ENCODE measurements around the gene POLG2.
"Not testable (repeated sequence)": the region's sequence is repeated elsewhere in the genome, so short reads cannot be mapped to it uniquely, and the experiment has no call there.

The POLG2 gene

DNA sequence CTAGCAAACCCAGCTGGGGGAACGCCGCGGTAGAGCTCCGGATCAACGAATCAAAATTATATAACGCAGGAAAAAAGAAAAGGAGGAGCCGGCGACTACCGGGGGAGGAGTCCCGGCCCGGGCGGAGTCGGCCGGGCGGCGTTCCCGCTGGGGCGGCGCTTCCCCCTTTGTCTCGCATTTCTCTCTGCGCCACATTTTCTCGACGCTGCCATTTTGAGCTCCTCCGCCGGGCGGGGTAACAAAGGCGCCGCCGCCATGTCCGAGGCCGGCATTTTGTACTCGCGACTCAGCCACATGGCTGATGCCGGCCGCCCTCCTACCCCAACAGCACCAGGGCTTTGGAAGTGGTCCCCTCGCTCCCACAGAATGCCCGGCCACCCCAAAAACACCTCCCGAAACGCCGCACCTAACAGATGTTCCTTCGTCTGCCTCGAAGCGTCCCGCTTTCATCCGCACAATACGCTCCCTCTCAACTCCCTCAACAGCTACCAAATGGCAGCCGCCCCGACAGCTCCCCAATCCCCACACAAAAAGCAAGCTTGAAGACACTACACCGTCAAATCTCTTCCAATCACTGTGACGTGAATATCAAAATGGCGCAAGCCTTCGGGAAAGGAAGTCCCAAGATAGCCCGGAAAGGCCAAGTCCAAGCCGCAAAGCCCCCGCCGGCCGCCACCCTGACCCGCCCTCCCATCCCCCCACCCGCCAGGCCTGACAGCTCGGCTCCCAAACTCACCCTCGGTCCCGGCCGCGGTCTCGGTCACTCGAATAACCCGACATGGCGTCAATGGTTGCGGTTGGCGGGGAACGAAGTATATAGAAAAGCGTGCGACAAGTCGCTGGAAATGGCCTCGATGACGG is 8.7 kb upstream of the POLG2 start:
- DNase-seq = peak; percentile 85

DNA sequence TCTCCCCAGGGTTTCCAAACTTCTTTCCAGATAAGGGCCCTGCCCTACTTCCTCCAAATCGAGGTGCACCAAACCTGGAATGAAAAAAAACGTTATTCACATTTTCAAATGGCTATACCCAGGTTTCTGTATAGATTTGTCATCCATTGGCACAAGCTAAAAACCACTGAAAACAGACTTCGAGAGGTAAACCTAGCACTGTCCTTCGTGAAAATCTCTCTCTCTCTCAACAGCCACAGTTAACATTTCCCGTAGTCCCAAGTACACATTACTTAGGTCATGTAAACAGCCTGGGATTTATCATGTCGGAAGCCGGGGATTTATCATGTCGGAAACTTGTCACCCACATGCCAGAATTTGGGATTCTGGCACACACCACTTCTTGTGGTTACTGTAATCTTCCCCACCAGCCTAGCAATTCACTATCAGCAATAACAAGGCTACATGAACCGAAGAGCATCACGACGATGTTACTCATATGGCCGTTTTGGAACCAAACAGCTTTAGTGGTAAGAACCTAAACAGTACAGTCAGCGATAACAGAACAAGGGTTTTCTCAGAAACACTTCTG is 8.0 kb upstream of the POLG2 start:
- DNase-seq = no peak

DNA sequence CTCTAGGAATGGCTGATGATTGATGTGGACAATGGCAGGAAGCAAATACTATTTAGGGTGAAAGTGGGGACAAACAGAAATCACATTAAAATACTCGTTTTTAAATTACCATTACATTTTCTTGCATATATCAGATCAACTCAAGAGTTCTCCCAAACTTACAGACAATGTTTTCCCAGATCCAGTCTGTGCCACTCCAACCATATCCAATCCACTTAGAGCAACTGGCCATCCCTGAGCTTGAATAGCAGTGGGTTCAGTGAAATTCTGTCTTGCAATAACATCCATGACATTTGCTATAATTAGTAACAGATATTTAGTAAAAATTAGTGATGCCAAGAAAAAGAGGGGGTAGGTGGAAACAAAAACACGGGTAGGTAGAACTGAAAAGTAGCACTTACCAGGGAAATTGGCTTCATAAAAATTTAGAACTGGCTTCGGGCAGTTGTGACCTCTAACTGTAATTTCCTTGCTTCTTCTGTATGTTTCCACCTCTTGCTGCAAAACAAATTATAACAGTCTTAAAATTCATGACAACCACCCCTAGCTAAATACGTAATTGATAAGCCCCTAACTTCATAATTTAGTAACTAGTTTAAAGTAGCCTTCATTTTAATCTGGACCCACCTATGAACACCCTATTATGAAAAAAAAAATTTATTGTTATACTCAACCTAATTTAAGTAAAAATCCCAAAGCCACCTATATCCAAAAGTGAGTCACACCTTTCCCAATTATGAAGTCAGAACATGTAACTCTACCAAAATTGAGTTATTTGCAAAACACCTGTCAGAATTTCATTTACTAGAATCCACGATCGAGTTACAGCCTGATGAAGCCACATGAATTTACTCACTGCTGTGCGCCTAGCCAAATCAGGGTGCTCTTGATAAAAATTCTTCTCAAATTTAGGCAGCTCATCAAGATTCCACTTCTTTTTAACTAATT is 7.2 kb upstream of the POLG2 start:
- no peak for DNase-seq

DNA sequence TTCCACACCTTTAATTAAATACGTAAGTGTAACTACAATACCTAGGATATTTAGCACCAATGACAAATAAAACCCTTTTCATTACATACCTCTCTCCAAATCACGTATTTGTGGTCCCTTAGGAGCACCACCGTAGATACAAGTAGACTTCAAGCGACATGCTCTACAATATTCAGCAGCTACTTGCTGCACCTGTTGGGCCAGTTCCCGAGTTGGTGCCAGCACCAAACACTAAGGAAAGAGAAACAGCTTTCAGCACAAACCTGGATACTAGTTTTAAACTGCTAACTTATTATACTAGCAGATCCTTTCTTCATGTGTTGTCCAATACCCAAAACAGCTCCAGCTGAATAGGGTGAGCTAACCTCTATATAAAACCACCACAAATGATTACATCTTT is 6.5 kb upstream of the POLG2 start:
- no peak for DNase-seq

DNA sequence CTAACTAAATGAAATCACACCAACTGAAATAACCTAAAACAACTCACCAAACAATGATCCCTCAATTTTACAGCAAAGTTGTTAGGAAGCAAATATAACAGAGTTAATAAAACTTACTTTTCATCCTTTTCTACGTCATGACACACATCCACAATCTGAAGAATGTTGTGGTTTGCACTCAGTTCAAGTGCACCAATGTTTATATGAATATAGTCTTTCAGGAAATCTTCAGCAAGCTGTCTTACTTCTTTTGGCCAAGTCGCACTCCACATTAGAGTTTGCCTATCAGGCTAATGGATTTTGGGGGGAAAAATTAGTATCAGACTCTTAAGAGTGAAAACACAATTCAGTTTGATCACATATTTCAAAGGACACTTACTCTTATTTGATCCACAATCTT is 6.0 kb upstream of the POLG2 start:
- DNase-seq = no peak

DNA sequence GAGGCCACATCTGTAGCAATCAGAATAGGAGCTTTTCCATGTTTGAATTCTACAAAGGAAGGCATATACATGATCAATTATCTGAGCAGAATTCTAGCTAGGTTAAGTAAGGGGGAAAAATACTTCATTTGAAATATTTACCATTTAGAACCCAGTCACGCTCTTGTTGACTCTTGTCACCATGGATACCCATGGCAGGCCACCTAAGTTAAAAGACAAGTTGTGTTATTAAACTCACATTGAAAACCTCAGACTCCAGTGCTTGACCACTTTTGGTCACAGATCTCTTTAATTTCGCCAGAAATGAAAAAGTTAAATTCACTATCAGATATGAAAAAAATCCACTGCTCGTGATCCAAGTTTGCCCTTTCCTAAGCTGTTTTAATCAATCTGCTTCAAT is 5.2 kb upstream of the POLG2 start:
- DNase-seq = no peak

DNA sequence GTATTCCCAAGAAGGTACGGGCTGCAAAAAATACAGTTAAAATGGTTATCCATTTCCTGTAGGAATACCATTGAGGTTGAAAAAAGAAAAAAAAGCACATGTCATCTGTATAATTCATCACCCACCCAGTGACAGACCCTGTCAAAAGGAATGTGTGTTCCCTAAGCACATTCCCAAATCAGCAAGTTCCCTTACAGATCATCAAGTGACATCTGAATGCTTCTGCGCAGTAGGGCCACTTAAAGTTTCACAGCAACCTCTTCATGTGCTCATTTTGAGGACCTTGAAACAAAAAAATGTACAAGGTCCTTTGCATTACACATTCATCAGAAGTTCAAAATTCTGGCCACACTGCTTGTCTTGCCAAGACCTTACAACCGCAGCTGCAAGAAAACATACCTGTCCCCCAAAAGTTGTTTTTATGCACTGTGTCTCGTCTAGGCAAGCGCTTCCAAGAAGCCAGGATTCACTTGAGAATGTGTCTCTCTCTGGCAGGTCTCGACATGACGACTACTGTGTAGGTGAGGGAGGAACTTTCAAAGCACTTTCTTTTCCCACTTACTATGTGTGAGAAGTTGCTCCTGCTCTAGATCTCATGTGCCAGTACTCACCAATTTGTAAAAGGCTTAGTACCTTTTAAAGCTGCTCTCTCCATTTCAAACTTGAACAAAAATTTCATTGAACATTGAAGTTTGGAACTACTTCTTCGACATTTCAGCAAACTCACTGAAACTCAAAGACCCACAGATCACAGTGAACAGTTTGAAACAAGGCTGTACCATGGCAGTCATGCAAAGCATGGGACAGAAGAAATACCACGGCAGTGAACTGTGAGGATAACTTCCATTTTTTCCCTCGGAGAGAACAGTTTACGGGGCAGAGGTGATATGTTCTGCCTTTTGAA is 4.3 kb upstream of the POLG2 start:
- no peak for DNase-seq

DNA sequence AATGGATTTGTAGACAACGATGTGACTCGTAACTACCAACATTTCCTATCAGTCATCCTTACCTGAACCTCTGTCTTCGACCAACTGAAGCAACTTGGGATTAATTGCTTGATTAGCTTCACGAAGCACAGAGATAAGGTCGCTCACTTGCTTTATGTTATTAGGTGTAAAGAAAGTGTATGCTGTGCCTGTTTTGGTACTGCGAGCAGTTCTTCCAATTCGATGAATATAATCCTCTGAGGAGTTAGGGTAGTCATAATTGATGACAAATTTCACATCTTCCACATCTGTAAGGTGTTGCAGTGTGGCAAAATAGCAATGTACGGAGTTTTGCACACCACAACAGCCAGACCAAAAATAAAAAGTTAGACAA is 3.6 kb upstream of the POLG2 start:
- no peak for DNase-seq

DNA sequence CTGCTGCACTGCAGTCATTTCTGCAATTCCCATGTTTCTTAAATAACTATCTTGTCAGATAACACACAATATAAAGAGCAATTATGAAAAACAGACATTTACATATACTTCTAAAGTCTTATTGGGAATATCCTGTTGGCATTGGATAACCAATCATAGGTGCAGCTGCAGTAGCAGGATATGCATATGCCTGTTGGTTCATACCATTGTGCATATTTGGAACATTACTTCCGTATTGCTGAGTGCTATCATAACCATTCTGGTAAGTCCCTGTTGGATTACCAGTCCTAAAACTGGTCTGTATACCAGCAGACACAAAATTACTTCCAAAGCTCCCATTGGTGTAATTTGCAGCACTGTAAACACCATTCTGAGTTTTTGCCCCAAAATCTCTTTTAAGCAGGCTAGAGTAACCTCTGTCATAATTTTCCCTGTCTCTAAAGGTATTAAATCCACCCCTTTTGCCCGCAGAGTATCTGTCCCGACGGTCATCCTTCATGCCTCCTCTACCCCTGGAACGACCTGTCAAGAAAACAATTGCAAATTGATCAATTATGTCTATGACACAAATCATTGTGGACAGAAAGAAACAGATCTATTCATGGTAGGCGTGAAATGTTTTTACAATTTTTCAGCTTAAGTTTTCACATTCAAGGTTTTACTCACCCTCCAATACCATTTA is 3.1 kb upstream of the POLG2 start:
- no peak for DNase-seq

DNA sequence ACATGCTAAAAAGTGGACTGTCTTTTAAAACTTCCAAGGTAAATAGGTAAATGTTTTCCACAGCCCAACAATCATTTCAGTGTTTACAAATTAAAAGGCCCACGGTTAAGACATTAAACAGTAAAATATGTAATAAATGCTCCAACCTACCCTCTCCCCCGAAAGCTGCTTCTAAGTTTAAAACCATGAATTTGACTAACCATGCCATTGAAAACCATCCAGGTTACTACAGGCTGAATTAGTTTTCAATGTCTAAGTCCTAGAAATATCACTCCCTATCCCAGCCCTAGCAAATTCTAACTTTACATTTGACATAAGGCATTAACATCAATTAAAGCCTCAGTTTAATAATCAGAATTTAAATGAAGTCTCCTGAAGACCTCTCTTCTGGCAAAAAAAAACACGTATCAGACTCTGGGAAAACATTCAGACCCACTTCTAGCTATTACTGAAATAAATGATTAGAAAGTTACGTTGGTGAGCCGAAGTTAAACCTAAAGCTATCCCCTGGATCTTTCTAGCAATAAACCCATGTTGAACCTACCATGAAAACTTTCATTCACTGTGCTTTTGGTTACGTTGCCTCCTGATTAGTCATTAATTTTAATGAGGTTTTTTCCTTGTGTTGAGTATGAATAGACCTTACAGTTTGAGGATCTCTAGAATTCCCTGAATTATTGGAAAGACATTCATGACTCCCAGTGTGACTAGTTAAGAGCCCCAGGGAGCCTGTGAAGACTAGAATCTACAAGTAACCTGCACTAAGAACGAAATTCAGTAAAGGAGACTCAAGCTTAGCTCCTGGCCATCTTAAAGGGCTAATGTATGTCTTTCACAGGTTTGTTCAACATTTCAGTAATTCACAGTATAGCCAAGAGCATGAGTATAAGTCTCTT is 1.7 kb upstream of the POLG2 start:
- DNase-seq = no peak

DNA sequence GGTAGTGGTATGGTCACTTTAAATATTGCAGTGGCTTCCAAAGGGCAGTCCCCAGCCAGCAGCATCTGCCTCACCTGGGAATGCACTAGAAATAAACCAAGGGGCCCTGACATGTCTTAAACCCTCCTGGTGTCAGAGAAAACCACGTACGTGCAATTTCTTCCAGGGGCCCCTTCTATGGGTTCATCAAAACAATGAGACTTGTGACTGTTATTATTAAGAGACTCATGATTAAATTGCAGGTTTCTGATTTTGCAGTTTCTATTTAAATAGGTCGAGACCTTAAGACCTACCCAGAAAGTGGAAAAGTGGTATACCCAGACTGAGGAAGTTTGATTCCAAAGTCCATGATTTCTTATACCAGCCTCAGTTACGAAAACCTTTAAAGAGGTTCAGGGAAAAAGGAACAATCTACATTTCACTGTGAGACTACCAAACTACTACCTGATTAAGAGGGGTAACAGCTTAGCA is 746 bp upstream of the POLG2 start:
- DNase-seq = no peak

DNA sequence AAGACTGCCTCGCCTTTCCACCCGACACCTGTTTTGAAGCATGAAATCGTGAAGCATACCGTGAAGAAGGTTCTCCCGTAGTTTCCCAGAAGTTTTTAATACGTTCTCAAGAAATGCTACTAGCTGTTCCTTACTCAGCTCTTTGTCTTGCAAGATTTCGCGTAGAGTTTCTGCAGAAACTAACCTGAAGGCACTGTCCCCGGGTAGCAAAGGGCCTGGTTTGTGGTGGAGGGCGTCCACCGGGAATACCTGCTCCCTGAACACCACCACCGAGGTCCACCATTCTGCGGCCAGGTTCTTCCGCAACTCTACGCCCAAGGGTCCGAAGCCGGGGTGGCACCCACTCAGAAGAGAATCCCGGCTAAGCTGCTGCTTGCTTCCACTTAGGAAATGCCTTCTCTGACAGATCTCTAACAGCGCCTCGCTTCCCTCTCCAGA is 487 bp downstream of the POLG2 start:
- no peak for DNase-seq

DNA sequence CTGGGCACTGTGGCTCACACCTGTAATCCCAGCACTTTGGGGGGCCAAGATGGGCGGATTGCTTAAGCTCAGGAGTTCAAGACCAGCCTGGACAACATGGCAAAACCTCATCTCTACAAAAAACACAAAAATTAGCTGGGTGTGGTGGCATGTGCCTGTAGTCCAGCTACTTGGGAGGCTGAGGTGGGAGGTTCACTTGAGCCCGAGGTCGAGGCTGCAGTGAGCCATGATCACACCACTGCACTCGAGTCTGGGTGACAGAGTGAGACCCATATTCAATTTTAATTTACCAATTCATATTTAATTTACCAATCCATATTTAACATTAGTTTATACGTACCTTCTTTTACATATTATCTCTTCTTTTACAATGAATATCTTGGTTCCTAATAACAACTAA is 1.6 kb downstream of the POLG2 start:
- not testable (repeated sequence) for DNase-seq

DNA sequence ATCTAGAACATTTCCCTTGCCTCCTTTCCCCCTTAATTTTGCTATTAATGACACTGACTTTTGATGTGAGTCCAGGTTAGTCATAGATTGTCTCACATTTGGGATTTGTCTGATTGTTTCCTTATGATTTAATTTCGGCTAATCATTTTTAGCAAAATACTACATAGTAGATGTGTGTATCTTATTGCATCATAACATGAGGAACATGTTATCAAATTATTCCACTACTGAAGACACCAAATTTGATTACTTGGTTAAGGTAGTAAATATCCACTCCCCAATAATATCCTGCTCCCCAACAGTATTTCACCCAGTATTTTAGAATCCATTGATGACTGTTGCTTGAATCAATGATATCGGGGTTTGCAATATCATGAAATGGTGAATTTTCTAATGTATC is 2.7 kb downstream of the POLG2 start:
- DNase-seq = no peak

DNA sequence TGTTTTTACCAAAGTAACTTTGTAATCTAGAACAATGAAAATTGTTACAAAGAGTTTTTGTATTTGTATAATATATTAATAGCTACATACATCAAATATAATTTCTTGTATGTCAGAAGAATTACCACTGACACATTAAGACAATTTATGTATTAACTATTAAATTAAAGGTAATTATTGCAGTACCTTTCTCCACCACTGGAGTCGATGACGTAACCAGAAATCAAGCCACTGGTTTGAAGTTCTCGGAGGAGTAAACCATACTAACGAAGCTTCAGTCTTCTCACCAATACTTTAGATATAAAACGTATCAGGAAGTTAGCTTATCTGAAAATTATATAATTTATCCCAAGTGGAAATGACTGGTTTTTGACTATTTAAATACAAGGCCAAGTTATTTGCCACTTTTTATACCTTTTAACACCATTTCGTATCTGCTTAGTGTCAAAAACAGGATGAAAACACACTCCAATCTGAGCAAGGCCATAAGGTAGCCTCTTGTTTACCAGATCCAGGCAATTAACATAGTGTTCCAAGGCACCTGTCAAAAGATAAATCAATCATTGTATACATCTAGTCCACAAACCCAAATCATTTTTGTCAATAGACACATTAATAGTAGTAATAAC is 4.3 kb downstream of the POLG2 start:
- DNase-seq = no peak

DNA sequence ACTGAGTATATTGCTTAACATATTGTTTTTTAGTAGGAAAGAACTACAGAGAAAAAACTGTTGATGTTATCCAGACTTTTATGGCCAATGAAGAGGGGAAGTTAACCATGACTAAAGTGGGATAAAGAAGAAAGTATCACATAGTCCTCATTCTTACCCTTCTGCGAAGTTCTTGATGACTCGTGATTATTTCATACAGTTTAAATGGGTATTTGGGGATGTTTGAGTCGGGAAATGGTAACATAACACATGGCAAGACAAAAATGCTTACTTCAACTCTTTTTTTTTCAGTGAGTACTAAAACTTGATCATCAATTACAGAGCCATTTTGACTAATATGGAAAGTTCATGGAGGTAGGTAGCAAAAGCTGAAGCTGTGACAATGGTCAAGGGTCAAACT is 4.9 kb downstream of the POLG2 start:
- no peak for DNase-seq

DNA sequence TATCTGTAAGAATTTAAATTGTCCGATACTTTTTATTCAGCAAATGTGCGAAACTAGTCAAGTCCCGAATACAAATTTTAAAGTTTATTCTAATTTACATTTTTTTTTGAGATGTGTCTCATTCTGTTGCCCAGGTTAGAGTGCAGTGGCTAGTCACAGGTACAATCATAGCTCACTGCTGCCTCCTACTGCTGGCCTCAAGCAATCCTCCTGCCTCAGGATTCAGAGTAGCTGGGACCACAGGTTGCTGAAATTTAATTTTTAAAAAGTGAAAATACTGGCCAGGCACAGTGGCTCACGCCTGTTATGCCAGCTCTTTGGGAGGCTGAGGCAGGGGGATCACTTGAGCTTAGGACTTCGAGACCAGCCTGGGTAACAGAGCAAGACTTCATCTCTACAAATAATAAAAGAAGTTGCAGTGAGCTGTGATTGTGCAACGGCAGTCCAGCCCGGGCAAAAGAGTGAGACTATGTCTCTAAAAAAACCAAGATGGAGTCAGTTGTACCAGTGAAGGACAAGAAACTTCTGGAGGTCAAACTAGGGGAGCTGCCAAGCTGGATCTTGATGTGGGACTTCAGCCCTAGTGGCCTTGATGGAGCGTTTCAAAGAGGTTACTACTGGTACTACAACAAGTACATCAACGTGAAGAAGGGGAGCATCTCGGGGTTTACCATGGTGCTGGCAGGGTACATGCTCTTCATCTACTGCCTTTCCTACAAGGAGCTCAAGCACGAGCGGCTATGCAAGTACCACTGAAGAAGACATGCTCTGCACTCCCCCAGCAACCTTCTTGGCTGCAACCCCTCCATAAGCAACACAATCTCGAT is 5.6 kb downstream of the POLG2 start:
- DNase-seq = peak; percentile 20

DNA sequence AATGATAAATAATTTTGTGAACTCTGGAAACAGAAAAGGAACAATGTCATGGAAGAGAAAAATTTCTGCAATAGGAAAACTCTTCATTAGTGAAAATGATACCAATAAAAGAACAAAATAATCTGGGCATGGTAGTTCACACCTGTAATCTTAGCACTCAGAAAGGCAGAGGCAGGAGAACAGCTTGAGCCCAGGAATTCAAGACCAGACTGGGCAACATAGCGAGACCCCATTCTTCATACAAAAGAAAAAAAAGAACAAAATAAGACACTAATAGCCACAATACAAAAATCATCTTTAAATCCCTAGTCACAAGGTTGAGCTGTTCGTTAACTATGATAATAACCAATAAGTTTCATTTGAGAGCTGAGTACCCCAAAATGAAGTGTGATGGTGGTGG is 8.6 kb downstream of the POLG2 start:
- DNase-seq = no peak

DNA sequence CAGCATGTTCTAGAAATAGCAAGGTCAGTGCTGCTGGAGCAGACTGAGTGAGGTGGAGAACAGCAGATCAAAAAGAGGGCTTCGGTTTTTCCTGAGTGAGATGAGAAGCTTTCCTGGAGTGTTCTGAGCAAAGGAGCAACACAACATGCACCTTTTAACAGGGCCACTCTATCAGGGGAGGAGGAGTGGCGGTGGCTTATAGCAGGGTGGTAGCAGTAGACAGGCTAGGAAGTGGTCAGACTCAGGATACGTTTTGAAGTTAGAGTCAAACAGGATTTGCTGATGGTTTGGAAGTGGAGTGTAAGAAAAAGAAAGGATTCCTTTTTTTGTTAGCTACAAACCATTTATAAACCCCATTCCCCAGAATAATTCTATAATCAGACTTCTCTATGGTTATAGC is 12.5 kb downstream of the POLG2 start:
- no peak for DNase-seq

Data from activated gamma-delta T cell treated with Interleukin-2 at 50 U/mL for 16 hours (primary cell).